ENCODE data around the gene GALNT17.
"Not testable (repeated sequence)": the region's sequence is repeated elsewhere in the genome, so short reads cannot be mapped to it uniquely, and the experiment has no call there.

The GALNT17 gene

DNA sequence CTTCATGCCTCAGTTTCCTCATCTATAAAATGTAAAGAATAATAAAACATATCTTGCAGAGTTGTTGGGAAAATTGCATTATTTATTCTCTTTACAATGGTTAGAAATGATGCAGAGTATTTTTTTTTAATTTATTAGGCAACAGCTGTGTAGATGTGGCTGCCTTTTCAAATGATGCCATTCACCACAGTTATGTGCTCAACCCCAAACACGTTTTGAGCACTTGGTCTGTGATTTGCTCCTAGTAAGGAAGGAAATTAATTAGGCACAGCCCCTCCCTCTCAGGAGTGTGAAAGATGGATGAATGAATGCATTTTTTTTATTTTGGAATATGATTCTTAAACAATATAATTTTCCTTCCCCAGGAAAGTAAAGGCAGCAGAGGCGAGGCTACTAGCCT is 575.1 kb downstream of the GALNT17 start:
- DNase-seq: no peak

DNA sequence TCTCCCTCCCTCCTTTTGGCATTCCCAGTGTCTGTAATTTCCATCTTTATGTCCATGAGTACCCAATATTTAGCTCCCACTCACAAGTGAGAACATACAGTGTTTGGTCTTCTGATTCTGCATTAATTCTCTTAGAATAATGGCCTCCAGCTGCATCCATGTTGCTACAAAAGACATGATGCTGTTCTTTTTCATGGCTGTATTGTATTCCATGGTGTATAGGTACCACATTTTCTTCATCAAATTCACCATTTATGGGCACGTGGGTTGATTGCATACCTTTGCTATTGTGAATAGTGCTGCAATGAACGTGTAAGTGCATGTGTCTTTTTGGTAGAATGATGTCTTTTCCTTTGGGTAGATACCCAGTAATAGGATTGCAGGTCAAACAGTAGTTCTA is 576.8 kb downstream of the GALNT17 start:
- no peak for DNase-seq

DNA sequence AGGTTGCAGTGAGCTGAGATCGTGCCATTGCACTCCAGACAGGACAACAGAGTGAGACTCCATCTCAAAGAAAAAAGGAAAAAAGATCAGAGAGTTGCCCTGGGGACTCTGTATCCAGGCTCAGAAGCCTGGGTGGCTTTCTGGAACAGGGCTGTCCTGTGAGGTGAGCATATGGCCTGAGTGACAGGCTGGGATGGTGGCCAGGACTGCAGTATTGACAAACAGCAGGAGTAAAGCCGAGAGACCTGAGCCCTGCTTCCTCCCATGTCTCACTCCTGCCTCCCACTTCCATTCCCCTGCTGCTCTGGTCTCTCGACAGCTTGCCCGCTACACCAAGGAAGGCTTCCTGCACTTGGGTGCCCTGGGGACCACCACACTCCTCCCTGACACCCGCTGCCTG is 578.5 kb downstream of the GALNT17 start:
- no peak for DNase-seq

DNA sequence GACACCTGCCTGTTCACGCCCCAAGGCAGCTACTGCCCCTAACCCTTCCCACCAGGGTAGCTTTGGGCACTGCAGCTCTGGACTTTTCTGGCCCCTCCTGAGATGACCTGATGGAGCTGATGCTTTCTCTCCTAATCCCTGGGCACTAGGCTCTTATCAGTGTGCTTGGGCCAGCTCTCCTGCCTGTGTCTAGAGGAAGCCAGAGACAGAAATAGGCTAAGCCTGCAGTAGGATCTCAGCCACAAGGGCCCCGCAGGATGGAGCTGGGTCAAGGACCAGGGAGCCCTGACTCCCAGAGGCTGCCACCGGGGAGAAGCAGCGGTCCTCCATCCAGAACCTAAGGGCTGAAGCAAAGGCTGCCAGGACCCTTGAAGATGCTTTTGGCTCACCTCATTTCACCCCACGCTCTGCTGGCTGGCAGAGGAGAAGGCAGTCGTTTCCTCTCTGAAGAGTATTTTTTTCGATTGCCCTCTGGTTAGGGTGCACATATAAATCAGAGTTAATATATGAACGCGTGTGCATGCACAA is 580.8 kb downstream of the GALNT17 start:
- DNase-seq: no peak

DNA sequence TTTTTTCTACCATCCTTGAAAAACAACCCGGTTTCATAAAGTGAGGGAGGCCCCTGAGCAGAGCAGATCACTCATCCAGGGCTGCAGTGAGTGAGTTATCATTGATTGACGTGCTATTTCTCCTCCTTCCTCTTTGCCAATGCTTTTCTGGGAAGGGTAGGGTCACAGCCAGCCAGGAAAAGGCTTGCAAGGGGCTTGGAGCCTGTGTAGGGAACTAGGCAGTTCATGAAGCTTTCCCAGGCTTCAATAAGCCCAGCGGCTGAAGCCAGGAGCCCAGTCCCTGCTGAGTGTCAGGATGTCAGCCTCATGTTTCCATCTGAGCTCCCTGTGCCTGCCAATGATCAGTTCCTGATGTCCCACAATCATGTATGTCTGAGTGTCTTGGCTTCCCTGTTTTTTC is 584.7 kb downstream of the GALNT17 start:
- DNase-seq: no peak

DNA sequence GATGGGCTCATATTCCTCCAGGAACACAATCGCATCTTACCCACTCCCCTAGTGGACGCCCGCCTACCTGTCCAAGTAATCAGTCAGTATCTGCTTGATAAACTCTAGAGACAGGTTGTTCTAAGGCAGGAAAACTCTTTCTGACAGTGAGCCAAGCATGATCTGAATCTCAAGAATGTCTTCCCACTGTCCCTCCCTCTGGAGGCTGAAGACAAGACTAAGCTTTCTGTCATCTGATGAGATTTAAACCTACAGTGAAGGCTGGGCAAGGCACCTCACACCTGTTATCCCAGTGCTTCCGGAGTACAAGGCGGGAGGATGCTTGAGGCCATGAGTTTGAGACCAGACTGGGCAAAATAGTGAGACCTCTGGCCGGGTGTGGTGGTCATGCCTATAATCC is 586.6 kb downstream of the GALNT17 start:
- no peak for DNase-seq

DNA sequence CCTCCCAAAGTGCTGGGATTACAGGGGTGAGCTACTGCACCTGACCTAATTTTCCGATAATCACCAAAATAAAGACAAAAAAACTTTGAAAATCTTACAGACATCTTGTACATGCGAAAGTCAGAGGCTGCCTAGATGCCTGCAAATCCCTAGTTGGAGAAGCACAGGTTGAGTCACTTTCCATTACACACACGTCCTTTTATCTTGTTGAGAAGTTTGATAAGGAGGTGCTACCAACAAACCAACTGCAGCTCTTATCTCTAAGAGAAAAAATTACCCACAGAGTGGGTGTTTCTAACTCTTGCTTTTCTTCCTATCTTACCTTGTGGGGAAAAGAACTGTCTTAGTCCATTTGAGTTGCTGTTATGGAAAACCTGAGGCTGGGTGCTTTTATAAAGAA is 589.8 kb downstream of the GALNT17 start:
- DNase-seq: no peak

DNA sequence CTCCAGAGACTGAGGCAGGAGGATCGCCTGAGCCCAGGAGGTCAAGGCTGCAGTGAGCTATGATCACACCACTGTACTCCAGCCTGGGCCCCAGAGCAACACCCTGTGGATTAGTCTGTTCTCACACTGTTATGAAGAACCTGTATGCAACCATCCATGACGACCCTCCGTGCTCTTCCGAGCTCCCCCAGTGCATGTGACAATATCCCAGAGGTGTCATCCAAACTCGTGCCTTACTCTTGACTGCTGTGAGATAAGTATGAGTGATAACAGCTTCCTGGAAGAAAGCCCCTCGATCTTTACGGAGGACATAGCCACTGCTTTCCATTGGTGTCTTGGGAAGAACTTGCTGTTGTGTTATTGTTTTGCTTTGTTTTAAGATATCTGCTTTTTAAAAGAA is 591.9 kb downstream of the GALNT17 start:
- no peak for DNase-seq

DNA sequence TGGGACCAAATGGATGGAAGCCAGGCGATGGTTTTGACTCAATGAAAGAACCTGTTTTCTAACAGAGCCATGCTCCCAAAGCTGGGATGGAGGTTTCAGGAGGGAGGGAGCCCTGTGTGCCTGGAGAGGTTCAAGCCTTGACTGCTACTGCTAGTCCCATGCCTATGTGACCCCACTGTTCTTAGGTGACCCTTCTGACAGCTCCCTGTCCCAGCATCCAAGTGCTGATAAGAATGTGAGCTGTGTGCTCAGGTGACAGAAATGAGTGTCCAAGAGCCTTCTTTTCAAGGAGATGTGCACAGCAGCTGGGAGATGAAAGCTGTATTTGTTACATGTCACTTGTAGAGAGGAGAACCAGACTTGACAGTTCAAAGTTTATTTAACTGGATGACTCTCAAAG is 595.4 kb downstream of the GALNT17 start:
- DNase-seq: no peak

DNA sequence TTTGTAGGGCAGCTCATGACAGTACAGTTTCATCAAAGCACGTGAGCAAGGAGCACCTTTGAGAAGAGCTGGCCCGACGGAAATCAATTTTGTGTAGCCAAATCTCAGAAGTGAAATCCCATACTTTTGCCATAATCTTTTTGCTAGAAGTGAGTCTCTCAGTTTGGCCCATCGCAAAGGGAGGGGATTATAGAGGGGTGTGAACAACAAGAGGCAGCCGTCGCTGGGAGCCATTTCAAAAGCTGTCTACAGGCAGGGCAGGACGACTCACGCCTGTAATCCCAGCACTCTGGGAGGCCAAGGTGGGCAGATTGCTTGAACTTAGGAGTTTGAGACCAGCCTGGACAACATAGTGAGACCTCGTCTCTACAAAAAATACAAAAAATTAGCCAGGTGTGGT is 599.8 kb downstream of the GALNT17 start:
- DNase-seq: no peak

DNA sequence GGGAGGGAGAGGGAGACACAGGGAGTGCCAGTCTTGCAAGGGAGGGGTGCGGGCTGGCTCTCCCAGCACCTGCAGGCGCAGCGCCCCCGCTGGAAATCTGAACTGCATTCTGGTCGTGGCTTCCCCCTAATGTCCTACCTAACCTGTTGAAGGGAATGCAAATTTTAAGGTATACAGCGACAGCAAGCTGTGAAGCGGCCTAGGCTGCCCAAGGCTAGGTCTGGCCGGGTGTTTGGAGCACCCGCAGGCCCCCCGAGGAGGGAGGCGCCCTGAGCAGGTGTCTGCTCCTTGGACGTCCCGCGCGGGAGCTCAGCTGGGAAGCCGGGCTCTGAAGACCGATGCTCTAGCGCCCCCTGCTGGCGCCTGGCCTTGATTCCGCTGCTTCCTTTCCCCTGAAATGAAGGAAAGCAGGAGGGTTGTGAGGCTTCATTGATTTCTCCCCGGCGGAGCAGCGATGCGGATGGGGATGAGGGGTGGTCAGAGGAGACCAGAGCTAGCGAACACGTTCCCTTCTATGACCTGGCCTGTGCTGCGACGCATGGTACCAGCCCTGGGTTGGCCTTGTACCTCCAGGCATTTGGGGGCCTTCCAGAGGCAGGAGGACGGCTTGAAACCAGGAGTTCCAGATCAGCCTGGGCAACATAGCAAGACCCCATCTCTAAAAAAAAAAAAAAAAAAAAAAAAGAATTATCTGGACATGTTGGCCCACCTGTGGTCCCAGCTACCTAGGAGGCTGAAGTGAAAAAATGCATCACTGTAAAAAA is 601.3 kb downstream of the GALNT17 start:
- DNase-seq: peak; percentile 84

DNA sequence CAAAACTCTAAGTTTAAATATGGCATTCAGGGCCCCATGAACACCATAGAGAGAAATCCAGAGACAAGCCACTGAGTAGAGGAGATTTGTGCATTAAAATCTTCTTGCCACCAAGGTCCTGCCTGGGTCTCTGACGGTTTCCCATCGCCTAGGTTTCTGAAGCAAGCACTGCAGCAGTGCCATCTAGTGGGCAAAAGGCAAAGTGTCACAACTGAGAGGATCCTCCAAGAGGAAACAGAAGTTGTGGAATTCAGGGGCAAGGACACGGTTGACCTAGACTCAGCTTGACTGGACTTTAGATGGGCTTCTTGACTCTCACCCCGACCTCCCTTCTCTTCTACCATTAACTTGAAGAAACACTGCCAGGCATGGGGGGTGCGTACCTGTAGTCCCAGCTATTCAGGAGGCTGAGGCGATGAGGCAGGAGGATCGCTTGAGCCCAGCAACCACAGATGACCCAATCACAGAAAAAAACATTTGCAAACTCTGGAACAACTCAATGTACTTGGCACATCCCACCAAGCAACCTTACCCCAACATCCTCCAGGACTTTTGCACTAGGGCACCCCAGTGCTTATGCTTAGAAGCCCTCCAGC is 604.1 kb downstream of the GALNT17 start:
- DNase-seq: peak; percentile 64

DNA sequence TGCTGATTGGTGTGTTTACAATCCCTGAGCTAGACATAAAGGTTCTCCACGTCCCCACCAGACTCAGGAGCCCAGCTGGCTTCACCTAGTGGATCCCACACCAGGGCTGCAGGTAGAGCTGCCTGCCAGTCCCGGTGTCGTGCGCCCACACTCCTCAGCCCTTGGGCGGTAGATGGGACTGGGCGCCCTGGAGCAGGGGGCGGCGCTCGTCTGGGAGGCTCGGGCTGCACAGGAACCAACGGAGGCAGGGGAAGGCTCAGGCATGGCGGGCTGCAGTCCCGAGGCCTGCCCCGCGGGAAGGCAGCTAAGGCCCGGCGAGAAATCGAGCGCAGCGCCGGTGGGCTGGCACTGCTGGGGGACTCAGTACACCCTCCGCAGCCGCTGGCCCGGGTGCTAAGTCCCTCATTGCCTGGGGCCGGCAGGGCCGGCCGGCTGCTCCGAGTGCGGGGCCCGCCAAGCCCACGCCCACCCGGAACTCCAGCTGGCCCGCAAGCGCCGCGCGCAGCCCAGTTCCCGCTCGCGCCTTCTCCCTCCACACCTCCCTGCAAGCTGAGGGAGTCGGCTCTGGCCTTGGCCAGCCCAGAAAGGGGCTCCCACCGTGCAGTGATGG is 606.1 kb downstream of the GALNT17 start:
- not testable (repeated sequence) for DNase-seq

DNA sequence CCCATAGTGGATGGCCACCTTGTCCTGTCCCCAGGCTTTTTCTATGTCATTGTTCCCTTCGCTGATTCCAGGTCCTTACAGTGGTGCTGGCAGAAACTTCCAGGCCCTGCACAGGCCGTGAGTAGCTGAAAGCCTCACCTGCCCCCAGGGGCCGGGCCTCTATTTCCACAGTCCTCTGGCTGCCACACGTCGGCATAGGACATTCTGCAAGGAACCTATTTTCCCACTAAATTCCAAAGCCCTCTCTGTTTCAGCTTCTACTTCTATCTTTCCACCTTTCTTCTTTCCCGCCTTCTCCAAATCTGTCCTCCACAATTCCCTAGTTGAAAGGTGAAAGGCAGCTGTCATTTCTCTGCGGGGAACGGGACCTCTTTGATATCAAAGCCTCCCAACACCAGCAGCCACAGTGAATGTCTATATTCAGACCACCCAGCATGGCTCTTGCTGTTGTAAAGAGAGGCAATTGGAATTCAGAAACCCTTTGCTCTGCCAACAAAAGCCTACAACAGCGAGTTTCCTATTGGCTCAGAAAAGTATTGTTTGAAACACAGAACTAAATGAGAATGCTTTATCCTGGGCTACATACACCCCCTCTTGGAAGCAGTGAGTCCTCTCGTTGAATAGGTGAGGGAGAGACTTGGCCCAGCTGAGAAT is 607.7 kb downstream of the GALNT17 start:
- no peak for DNase-seq

DNA sequence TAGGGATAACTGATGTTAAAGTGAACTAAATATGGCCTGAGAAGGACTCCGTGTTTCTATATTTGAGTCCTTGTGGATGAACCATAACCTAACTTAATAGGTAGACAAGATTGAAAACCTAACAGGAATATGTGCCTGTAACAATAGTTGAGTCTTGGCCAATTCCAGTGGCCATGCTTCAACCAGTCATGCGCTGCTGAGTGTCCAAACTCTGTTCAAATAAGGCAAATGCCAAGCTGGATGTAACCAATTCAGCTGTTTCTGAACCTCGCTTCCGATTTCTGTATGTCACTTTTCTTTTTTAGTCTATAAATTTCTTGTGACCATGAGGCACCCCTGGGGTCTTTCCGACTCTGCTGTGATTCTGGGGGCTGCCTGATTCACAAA is 608.2 kb downstream of the GALNT17 start:
- DNase-seq: no peak

DNA sequence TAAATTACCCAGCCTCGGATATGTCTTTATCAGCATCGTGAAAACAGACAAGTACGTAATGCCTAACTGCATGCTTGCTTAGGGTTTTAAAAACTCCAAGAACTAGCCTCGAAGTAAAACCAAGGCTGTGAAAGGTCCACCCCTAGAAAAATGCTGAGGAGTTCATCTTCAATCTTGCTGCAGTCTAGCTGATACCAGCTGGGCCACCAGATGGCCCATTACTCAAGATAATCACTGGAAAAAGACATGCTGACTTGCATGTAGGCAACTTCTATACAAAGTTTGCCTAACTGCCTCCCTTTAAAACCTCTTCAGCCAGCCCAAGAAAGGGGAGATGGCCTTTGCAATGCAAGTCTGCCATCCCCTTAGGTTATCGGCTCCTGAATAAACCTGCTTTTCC is 614.1 kb downstream of the GALNT17 start:
- no peak for DNase-seq

DNA sequence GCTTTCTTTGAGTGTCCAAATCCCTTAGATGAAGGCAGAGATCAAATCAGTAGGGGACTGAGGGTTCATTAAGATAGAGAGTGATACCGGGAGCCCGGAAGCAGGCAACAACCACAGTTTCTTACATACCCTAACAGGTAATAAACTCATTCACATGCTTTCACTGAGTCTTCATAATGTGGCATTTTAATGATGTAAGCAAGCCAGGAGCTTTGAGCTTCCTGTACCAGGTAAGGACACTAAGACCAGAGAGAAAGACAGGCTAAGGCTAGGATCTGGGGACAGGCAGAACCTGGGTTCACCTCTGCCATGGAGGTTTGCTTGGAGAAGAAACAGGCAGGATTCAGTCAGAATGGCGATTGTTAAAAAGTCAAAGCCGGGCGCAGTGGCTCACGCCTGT is 618.3 kb downstream of the GALNT17 start:
- no peak for DNase-seq

DNA sequence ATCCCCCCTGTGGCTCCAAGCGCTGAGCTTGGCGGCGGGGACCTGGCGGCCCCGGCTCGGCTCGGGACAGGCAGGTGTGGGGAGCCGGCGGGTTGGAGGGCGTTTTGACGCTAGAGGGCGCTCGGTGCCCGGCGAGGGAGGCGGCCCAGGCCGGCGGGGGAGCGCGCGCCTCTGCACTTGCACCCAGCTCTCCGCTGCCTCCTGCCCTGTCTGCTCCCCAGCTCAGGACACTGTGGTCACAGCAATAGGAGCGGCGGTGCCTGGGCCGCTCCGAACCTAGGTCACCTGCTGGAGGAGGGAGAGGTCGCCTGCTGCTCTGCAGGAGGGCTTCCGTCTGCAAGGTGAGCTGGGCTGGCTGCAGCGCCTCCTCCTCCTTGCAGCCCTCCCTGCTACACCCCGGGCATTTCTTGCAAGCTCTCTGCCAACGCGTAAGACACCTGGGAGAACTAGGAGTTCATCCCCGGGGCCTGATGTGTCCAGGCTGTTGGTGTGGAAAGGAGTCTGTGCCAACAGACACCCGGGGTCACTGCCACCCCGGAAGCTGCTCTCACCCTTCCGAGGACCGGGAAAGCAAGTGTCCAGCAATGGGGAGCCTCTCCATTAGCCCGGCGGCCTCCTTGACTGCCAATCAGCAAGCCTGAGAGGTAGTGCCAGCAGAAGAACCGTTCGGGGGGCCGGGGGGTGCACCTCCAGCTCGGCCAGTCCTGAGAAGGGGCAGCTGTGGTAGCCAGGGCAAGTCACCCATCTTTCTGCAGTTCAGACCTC is 620.4 kb downstream of the GALNT17 start:
- DNase-seq: peak; percentile 65

DNA sequence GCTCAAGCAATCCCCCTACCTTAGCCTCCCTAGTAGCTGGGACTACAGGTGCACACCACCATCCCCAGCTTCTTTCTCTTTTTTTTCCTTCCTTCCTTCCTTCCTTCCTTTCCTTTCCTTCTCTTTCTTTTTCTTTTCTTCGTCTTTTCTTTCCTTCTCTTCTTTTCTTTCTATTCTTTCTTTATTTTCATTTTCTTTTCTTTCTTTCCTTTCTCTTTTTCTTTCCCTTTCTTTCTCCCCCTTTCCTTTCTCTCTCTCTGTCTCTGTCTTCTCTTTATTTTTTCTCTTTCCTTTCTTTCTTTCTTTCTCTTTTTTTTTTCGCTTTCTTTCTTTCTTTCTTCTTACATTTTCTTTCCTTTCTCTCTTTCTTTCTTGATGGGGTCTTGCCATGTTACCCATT is 621.3 kb downstream of the GALNT17 start:
- DNase-seq: no peak

DNA sequence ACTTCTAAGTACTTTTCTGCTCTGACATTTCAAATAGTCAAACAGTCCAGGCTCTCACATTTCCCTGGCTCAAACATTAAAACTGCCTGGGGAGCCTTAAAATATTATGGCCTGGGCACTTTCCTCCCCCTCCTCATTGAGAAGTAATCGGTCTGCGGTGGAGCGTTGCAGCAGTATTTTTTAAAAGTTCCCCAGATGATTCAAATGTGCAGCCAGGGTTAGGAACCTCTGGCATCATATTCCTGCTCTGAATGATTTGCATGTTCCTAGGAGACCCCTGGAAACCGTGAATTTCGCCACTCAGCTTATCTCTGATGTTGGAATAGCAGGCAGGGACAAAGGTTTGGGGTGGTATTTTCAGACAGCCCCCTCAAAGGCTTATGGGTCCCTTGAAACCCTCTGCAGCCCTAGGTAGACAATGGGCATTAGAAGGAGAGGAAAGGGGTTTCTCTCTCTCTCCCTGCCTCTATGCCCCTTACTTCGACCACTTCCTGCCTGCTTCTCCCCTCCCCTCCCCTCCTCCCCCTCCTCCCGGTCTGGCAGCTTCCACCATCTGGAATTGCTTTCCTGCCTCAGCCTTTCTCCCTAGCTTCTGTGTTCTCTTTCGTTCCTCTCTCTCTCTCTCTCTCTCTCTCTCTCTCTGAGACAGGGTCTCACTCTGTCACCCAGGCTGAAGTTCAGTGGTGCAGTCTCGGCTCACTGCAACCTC is 622.2 kb downstream of the GALNT17 start:
- no peak for DNase-seq

DNA sequence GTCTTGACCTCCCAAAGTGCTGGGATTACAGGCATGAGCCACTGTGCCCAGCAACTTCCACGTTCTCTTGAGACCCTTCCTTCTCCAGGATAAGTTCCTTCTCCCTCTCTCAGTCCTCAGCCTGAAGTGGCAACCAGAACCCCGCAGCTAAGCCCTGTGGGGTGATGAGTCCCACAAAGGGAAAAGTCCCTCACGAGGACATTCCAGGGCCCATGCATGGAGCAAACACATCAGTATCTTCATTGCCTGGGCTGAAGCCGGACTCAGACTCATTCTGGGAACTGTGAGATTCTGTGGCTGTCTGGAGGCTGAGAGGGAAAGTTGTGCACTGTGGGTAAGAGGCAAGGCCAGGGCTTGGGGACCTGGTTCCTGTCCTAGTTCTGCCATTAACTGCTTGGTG is 622.9 kb downstream of the GALNT17 start:
- DNase-seq: no peak

DNA sequence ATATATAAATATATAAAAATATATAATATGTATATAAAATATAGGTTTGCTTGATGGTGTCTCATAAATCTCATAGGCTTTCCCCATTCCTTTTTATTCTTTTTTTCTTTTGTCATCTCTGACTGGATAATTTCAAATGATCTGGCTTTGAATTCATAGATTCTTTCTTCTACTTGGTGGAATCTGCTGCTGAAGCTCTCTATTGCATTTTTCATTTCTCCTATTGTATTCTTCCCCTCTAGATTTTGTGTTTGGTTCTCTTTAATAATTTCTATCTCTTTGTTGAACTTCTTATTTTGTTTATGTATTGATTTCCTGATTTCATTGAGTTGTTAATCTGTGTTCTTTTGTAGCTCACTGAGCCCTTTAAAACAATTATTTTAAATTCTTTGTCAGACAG is 629.4 kb downstream of the GALNT17 start:
- DNase-seq: no peak

All from activated CD4-positive, alpha-beta T cell treated with anti-CD3 and anti-CD28 coated beads for 48 hours (primary cell).